Activated CD4-positive, CD25-positive, alpha-beta regulatory T cell treated with anti-CD3 and anti-CD28 coated beads, Interleukin-2, amount 50 U/mL, for 72 hours (primary cell): Measurements from ENCODE around the gene ATP2A3.

Experiments used
- DNase-seq: peaks from one replicate; pipeline ENCODE4 v3.0.0; 2021

ATP2A3 gene

DNA sequence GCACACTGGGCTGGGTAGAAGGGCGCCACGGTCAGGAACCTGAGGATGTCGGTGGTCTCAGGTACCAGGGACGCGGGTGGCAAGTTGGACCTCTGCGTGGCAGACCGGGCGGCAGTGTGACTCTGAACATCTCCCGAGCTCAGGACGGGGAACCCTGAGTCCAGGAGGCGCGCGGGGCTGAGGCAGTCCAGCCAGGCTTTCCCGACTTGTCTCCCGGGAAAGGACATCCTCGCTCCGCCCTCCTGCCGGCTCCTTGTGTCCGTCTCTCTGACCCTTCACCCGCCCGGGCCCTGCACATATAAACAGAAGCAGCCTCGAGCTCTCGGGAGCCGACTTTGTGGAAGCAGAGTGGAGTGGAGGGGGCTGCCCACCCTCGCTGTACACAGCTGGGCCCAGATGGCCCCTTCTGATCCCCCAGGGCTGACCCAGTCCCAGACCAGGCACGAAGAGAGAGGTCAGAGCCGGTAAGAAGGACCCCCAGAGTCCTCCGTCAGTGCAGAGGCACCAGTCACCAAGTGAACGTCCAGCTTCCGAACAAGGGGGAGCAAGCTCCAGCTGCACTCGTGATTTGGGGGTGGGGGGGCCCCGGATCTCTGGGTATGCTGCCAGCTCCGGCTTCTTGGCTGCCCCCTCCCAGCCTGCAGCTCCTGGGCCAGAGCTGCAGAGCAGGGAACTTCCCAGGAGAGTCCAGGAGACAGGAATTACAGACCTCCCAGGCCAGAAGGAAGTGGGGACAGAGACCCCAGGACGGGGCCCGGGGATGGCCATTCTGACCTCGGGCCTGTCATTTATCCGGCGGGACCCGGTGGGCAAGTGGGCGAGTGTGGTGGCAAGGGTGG is 39.5 kb downstream of the ATP2A3 start:
- no peak for DNase-seq

DNA sequence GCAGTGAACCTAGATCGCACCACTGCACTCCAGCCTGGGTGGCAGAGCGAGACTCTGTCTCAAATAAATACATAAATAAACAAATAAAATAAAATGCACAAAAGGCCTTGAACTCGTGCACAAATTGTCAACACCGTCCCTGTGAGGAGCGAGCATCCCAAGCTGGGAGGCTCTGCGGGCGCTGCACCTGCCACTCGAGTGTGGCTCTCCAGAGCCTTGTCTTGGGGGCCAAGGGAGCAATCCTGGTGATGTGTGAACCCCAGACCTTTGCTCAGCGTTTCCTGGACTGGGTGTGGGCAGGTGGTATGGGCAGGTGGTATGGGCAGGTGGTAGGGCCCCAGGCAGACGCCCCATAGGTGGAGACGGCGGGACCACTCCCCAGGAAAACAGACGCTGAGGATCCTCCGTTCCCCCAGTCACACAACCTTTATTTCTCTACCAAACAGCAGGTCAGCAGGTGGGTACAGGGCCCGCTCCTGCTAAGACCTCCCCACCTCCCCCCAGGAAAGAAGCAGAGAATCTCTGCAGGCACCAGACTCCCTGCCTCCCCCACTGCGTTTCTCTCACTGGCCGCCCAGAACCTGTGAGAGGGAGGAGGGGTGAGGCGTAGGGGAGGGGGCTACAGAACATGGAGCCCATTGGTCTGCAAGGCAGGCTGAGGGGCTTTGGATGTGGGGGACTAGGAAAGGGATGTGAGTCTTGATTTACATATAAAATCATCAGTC is 40.6 kb downstream of the ATP2A3 start:
- DNase-seq = no peak

DNA sequence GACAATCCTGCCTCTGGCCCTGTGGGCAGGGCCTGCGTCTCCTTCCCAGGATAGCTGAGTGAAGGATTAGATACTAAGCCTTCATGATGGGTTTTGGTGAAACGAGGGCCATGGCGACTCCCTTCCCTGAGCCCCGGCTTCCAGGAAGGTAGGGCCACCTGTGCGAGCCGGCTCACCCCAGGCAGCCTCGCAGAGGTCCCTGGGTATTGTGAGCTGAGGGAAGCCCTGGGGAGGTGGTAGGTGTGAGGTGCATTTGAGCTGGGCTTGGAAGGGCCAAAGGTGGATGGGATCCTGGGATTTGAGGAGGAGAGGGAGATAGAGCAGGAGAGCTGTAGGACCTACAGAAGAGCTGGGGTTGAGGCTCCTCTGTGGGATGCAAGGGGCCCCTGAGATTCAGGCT is 41.5 kb downstream of the ATP2A3 start:
- no peak for DNase-seq

DNA sequence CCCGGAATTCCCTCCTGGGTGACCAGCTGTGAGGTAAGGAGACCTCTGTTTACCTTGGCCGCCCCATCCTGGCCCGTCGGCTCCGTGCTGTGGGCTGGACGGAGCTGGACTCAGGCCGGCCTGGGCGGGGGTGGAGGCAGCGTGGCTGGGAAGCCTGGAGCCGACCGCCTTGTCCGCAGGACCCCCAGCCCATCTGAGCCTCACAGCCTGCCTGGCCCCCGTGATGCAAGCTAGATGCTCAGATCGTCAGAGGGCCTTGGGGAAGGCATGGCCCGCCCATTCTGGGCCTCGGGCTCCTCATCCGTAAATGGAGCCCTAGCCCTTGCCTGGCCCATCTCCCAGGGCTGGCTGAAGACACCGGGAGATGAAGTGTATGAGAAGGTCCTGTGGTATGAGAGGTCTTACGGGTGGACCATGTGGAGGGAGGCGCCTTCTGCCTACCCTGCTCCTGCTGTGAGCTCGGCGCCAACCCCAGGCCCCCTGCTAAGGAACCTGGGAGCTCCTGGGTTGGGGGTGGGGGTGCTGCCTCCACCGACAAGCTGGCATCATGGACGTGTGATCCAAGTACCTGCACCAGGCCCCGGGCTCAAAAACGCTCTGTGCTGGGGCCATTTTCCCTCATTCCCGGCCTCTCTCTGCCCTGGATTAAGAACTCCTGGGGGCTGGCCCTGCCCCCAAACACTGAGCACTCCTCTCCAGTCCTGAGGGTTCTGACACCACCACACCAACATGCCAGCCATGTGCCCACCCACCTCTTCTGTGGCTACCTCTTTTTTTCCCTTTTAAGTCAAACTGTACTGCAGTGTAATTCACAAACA is 42.5 kb downstream of the ATP2A3 start:
- no peak for DNase-seq

DNA sequence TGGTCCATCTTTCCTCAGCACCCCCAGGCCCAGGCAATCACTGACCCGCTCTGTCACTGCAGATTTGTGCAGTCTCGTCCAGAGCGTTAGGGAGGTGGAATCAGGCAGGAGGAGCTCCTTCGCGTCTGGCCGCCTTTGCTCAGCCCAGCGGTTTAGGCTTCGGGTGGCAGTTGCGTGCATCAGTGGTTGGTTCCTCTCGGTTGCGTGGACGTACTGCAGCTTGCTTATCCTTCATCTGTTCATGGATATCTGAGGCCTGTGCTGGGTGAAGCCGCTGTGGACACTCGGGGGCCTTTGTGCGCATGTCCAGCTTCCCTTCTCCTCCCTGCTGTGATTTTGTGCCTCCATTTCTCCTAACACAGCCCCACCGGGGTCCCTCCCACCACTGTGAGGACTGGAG is 43.2 kb downstream of the ATP2A3 start:
- DNase-seq = no peak

DNA sequence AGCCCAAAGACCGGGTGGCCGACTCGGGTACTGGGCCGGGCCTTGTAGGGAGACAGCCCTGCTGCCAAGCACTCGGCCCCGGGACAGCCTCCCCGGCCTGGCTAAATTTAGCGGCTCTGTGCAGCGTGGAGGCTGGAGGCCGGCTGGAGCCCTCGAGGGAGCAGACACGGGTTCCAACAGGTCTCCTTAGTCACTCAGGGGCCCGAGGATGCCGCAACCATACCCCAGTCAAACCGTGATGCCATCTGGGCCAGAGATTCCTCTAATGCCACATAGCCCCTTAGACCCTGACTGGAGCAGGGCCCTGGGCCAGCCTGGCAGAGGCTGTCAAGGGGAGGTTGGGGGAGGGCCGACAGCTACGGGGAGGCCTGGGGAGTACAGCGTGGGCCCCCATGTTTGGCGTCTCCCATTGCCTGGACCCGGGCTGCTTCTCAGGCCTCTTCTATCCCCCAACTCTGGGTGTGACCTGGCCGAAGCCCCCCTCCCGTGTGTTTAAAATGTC is 45.1 kb downstream of the ATP2A3 start:
- no peak for DNase-seq

DNA sequence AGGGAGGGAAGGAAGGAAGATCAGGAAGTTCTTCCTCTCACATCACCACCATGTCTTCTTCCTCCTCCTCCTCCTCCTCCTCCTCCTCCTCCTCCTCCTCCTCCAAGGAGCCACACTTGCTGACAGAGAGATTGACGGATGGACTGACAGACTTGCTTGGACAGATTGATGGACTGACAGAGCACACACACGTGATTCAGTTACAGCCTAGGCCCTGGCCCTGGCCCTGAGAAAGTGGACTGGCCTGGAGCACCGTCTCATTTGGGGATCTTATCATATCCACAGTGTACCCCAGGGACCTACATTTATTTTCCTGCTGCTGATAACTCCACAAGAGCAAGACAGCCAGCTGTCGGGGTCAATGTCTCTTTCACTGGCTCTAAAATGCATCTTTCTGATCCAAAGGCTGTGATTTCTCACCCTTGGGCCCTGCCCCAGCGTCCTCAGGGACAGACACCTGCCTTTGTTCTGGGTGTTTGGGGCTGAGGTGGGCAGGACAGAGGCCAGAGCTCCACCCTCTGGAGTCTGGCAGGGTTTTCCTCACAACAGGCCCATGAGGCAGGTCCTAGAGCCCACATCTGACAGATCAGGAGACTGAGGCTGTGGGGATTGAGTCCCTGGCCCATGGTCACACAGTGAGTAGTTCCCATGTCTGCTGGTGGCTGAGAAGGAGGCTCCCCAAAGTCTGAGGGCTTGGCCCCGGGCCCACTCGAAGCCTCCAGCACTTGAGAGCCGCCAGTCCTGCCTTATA is 45.7 kb downstream of the ATP2A3 start:
- DNase-seq = no peak

DNA sequence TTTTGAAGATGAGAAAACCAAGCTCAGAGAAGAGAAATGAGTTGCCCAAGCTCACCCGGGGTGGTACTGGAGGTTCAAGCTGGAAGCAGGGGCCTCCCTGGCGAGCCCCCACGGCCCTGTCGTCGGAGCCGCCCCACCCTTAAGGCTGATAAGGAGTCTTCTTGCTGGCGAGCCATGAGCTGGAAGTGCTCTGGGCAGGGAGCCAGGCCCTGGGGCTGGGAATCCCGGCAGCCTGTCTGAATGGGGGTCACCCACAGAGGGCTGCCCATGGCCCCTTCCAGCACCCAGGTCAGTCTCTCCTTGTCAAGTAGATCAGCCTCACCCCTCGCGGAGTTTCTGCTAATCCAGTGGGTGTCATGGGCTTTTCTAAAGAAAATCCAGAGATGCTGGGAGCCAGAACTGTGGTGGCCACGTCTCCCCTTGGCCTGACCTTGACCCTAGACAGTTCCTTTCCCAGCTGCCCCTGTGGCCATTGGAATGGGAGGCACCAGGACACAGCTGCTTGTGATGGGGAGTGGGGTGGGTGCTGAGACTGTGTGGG is 46.8 kb downstream of the ATP2A3 start:
- DNase-seq = no peak

DNA sequence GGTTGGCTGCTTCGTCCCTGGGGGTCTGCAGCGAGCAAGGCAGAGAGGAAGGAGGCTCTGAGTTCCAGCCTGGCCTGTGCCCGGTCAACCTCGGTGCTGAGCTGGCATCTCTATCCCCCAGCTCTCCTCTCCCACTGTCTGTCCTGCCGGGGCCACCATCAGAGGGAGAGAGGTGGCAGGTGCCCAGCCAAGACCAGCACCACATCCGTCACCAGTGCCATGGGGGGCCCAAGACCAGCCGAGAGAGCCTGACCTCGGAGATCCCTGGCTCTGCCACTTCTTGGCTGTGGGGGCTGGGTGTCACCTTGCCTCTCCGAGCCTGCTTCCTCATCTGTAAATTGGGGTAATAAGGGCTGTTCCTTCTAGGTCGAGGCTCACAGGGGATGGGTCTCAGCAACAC is 47.4 kb downstream of the ATP2A3 start:
- no peak for DNase-seq

DNA sequence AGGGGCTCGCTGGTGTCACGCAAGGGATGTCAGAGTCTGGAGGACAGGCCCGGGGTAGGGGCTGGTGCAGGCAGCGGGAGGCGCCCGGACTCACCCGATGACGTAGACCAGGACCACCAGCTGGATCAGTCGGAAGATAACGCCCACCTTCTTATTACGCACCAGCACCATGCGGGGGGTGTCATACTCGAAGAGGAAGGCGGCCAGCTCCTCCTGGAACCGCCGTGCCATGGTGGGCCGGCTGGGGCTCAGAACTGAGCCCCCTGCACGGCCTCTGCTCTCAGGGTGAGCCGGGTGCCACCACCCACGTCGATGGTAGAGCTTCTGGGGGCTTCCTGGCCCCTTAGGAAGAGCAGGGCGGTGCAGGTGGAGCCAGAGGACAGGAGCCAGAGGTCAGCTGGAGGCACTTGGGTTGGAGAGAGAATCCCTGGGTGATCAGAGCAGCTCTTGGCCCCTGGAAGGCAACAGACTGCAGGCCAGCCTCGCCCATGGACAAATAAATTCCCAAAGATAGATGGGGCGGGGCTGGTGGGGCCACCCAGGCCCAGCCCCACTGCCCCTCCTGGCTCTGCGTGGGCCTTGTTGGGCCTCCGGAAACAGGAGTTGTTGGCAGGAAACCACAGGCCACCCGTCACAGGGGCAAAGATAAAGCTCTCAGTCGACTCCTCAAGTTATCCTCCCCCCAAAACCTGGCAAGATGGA is 48.1 kb downstream of the ATP2A3 start, which contains the start of gene P2RX1:
TSS of gene P2RX1 (minus strand) at position 471 of the 702 bp plus-strand sequence. CDS start at position 231, 240 bp downstream.
- DNase-seq = no peak

DNA sequence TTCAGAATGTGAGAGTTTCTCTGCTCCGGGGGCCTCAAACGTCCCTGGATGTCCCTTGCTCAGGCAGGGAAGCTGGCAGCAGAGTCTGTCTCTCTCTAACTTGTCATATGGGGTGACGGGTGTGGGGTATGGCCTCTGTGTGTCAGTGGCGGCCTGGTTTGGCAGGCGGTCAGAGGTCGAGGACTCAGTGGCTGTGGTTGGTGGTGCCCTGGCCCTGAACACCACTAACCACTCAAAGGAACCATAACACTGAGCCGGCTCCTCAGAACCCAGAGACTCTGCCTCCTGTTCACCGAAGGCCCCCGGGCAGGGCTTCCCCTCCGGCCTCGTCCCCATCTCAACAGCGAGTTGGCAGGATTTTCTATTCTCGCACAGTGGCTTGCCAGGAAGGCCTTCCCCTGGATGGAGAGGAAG is 48.6 kb downstream of the ATP2A3 start:
- no peak for DNase-seq

DNA sequence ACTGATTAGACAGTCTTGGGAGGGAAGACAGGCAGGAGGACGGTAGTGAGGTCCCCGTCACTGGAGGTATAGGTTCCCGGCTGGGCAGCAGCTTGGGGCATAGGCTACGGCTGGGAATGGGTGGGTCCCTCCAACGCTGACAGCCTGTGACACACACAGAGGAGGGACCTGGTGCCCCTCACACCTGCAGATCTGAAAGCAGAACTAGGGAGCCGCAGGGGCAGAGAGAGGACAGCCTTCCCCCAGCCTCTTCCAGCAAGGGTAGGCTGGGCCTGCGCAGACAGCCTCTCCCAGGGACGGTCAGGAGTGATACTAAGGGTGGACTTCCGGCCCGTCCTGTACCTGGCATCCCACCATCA is 49.9 kb downstream of the ATP2A3 start:
- no peak for DNase-seq

DNA sequence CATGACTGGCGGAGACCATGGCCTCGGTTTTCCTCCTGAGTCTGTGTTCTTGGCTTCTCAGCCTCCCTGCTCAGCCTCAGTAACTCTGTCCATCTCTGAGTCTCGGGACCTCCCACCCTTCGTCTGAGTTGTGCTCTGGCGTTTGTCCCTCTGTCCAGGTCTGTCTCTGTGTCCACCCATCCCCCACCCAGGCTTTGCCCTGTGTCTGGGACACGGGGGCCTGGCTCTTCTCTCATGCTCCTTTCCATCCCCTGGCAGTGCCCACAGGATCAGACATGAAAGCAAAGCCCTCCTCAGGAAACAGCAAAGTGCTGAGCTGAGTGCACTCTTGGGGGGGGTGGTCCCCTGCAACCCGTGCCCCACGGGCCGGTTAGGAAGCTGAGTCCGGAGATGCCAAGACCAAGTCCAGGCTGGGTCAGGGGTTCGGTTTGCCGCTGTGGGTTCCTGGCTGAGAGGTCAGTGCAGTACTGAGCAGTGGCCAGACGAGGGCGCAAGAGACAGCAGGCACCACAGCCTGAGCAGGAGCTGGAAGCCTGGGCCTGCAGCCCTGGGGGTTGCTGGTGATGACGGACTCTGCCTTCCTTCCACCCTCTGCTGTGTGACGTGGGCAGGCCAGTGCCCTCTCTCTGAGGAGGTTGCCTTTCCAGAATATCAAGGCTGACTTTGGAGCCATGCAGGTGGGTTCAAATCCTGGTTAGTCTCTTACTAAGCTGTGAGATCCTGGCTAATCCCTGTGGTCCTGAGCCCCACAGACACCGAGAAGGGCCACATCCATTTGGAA is 50.5 kb downstream of the ATP2A3 start:
- DNase-seq = peak; percentile 89

DNA sequence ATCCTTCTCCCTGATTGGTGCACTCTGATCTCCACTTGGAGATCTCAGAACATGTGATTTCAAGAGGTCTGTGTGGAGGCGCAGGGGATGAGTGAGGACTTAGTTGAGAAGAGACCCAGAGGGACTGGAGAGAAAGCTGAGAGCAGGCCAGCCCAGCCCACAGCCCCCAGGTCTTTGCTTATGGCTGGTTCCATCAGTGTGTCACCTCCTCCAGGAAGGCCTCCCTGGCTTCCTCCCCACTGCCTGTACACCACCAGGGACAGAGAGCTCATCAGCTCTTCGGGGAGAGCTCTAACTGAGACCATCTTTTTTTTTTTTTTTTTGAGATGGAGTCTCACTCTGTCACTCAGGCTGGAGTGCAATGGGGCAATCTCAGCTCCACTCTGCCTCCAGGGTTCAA is 51.4 kb downstream of the ATP2A3 start:
- no peak for DNase-seq

DNA sequence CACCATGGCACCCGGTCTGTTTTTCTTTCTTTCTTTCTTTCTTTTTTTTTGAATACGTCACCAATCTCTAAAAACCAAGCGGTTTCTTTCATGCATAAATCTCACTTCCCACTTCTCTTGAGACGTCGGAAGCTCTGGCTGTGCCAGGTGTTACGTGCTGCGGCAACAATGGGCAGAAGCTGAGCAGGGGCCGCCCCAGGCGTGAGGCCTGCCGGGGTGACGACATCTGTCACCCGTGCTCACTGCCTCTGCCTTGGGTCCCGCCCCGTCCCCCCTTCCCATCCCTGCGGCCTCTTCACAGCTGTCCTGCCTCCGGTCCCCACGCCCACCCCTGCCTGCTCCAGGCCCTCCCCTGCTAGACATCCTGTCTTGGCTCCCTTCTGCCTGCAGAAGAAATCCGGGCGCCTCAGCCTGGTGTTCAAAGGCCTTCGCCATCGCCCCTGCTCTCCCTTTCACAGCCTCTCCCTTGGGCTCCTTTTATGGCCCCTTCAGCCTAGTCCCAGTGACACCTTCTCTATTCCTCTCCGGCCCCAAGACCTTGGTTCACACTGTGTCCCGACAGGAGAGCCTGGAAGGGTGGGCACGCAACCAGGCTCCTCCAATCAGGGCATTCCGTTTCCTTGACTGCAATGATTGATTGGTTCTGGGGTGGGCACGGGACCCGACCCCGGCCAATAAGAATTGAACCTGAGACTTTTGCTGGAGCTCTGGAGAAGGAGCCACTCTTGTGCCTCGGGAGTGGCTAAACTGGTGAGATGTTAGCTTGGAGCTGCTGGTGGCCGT is 52.8 kb downstream of the ATP2A3 start:
- peak; percentile 59 for DNase-seq

DNA sequence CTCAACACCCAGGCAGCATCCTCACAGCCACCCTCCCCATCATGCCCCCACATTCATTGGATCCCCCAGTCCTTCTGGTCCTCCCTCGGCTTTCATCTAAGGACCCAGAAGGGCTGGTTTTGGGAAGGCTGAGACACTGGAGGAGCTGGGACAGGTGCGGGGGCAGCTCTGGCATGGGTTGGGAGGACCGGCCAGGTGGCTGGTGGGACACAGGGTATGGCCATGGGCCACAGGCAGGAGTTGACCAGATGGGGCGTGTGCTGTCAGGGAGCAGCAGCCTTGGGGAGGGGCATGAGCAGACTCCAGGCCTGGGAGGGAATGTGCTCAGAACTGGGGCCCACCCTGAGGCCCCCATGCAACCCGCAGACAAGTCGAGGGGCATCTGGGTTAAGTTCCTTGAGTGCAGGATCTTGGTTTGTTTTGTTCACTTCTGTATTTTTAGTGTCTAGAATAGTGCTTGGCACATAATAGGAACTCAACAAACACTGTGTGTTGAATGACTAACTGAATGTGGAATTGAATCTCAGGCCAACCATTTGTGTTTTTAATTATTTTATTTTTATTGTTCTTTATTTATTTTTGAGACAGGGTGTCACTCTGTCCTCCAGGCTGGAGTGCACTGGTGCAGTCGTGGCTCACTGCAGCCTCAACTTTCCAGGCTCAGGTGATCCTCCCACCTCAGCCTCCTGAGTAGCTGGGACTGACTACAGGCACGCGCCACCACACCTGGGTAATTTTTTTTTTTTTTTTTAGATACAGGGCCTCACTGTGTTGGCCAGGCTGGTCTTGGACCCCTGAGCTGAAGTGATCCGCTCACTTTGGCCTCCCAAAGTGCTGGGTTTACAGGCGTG is 53.6 kb downstream of the ATP2A3 start:
- DNase-seq = no peak

DNA sequence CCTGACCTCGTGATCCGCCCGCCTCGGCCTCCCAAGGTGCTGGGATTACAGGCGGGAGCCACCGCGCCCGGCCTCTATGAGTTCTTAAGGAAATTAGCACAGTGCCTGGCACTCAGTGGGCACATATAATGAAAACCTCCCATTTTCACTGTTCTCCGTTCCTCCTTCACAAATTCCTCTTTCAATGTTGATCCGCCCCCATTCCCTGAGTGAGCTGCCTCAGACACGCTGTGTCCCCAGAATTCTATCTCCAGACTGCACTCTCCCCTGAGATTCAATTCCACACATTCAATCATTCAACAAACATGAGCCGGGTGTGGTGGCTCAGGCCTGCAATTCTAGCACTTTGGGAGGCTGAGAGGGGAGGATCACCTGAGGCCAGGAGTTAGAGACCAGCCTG is 55.0 kb downstream of the ATP2A3 start:
- no peak for DNase-seq

DNA sequence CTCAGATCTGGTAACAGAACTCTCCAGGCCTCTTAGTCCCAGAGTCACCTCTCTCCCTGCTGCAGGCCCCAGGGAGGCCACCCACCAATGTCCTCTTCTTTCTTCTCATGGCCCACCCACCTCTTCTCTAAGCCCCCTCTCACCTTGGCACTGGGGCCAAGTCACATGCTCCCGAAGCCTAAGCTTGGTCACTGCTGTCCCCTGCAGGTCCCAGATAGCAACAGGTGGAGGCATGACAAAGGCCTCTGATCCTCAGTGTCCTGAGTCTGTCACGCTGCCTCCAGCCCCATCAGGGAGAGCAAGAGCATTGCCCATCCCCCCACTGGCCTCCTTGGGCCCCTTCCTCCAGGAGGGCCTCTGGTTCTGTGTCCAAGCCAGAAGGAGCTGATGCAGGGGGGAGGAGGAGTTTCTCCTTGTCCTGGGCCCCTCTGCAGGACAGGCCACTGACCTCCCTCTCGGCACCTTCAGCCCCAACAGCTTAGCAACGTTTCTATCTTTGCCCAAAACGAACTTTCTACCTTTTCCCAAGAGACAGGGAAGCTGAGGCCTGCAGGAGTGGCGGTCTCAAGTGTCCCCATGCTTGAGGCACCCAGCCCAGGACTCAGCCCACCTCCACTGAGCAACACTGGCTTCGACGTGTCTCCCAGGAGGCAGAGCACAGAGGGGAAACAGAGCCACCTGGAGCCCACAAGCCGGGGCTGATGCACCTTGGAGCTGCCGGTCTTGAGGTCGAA is 56.6 kb downstream of the ATP2A3 start:
- no peak for DNase-seq
